Measurements from ENCODE around the gene APPL2. TPM values are rescaled to one million over a fixed set of nuclear protein-coding genes. Genes with fewer than 3 reads are reported as not detected.
A peak's percentile ranks its signal among the peaks of the same experiment; 100 is the strongest.

APPL2 gene
- polyA plus RNA-seq: 10 to 100 TPM in 2 of 3 donors, 1 to 10 TPM in 1; 9.5 to 14.1 (median 10.5) TPM

GRCh38 chr12:105235732-105236476 is at the start of gene APPL2:
Gene APPL2 (minus strand): TSS chr12:105236174. CDS start chr12:105236012, 162 bp downstream.
- DNase-seq: peak; percentile 83 to 88 (median 86)
- peak within 1 kb of the TSS; percentile 92 to 97 (median 96) for H3K27ac Mint-ChIP-seq
- H3K4me1 Mint-ChIP-seq: peaks cover 38 to 46% of the 10 kb centered on the region in 2 donors
- no peaks in the 10 kb centered on the region for H3K9me3 Mint-ChIP-seq
- H3K4me3 Mint-ChIP-seq: peak within 1 kb of the TSS; percentile 91 to 95 (median 93)
- no peaks in the 10 kb centered on the region for H3K36me3 Mint-ChIP-seq
- H3K27me3 Mint-ChIP-seq (ENCODE audit: low read depth in 3 of 3): peaks cover 6 to 17% (median 11%) of the 10 kb centered on the region in 3 donors

- Mint-ChIP-seq H3K27ac (no peak overlapping the region), H3K36me3 (peaks cover 0 to 7% (median 4%) of the 10 kb centered on the region in 3 donors), H3K4me3 (no peak overlapping the region), H3K27me3 (ENCODE audit: low read depth in 3 of 3) (peaks cover 0 to 8% (median 4%) of the 10 kb centered on the region in 3 donors), H3K4me1 (no peaks in the 10 kb centered on the region), H3K9me3 (no peaks in the 10 kb centered on the region)
- DNase-seq: no peak
These were observed 49.4 kb upstream of the APPL2 start for GRCh38 chr12:105285378-105285777.

- no peak overlapping the region for H3K27ac Mint-ChIP-seq
- peaks cover 0 to 6% of the 10 kb centered on the region in 2 donors for H3K4me1 Mint-ChIP-seq
- no peaks in the 10 kb centered on the region for H3K9me3 Mint-ChIP-seq
- H3K36me3 Mint-ChIP-seq: peaks cover 0 to 7% (median 4%) of the 10 kb centered on the region in 3 donors
- no peak overlapping the region for H3K4me3 Mint-ChIP-seq
- no peak for DNase-seq
- H3K27me3 Mint-ChIP-seq (ENCODE audit: low read depth in 3 of 3): peaks cover 0 to 10% (median 4%) of the 10 kb centered on the region in 3 donors
These were observed 45.7 kb upstream of the APPL2 start for GRCh38 chr12:105281694-105282049.

- peaks cover 0 to 7% (median 4%) of the 10 kb centered on the region in 3 donors for H3K36me3 Mint-ChIP-seq
- no peaks in the 10 kb centered on the region for H3K9me3 Mint-ChIP-seq
- H3K4me3 Mint-ChIP-seq: no peak overlapping the region
- H3K27me3 Mint-ChIP-seq (ENCODE audit: low read depth in 3 of 3): peaks cover 0 to 9% (median 4%) of the 10 kb centered on the region in 3 donors
- no peak for DNase-seq
- no peak overlapping the region for H3K27ac Mint-ChIP-seq
- peaks cover 0 to 6% of the 10 kb centered on the region in 2 donors for H3K4me1 Mint-ChIP-seq
These were observed 45.2 kb upstream of the APPL2 start for GRCh38 chr12:105280966-105281693.

- Mint-ChIP-seq H3K27me3 (ENCODE audit: low read depth in 3 of 3) (peaks cover 0 to 6% (median 4%) of the 10 kb centered on the region in 3 donors), H3K4me1 (peaks cover 0 to 6% of the 10 kb centered on the region in 2 donors), H3K27ac (no peak overlapping the region), H3K36me3 (peaks cover 0 to 7% (median 4%) of the 10 kb centered on the region in 3 donors), H3K9me3 (no peaks in the 10 kb centered on the region), H3K4me3 (no peak overlapping the region)
- DNase-seq: peak; percentile 38 to 52 (median 49)
These were observed 43.6 kb upstream of the APPL2 start for GRCh38 chr12:105279460-105280056.

- no peak for DNase-seq
- Mint-ChIP-seq H3K27ac (no peak overlapping the region), H3K27me3 (ENCODE audit: low read depth in 3 of 3) (peaks cover 0 to 2% (median under 1%) of the 10 kb centered on the region in 3 donors), H3K4me3 (no peak overlapping the region), H3K36me3 (no peaks in the 10 kb centered on the region), H3K9me3 (no peaks in the 10 kb centered on the region), H3K4me1 (peaks cover 0 to 6% of the 10 kb centered on the region in 2 donors)
These were observed 42.2 kb upstream of the APPL2 start for GRCh38 chr12:105278043-105278697.

- Mint-ChIP-seq H3K4me1 (peaks cover 0 to 6% of the 10 kb centered on the region in 2 donors), H3K9me3 (no peaks in the 10 kb centered on the region), H3K36me3 (no peaks in the 10 kb centered on the region), H3K27ac (no peak overlapping the region), H3K4me3 (no peak overlapping the region), H3K27me3 (ENCODE audit: low read depth in 3 of 3) (peaks cover 0 to 4% (median 2%) of the 10 kb centered on the region in 3 donors)
- DNase-seq: no peak
These were observed 40.2 kb upstream of the APPL2 start for GRCh38 chr12:105275997-105276733.

- Mint-ChIP-seq H3K36me3 (no peaks in the 10 kb centered on the region), H3K4me1 (peaks cover 0 to 2% of the 10 kb centered on the region in 2 donors), H3K27me3 (ENCODE audit: low read depth in 3 of 3) (peaks cover 0 to 4% (median 0%) of the 10 kb centered on the region in 3 donors), H3K27ac (no peak overlapping the region), H3K9me3 (no peaks in the 10 kb centered on the region), H3K4me3 (no peak overlapping the region)
- DNase-seq: no peak
These were observed 38.6 kb upstream of the APPL2 start for GRCh38 chr12:105274571-105274970.

- Mint-ChIP-seq H3K4me3 (no peak overlapping the region), H3K9me3 (no peaks in the 10 kb centered on the region), H3K36me3 (no peaks in the 10 kb centered on the region), H3K27ac (no peak overlapping the region), H3K4me1 (no peaks in the 10 kb centered on the region), H3K27me3 (ENCODE audit: low read depth in 3 of 3) (peaks cover 0 to 4% (median 0%) of the 10 kb centered on the region in 3 donors)
- no peak for DNase-seq
These were observed 37.6 kb upstream of the APPL2 start for GRCh38 chr12:105273601-105274000.

GRCh38 chr12:105272814-105273416 is 36.9 kb upstream of the APPL2 start:
- no peak overlapping the region for H3K4me3 Mint-ChIP-seq
- no peaks in the 10 kb centered on the region for H3K9me3 Mint-ChIP-seq
- H3K4me1 Mint-ChIP-seq: no peaks in the 10 kb centered on the region
- H3K27me3 Mint-ChIP-seq (ENCODE audit: low read depth in 3 of 3): peaks cover 0 to 4% (median 0%) of the 10 kb centered on the region in 3 donors
- no peak for DNase-seq
- H3K27ac Mint-ChIP-seq: no peak overlapping the region
- no peaks in the 10 kb centered on the region for H3K36me3 Mint-ChIP-seq

- no peak for DNase-seq
- Mint-ChIP-seq H3K4me1 (no peaks in the 10 kb centered on the region), H3K27ac (no peak overlapping the region), H3K36me3 (no peaks in the 10 kb centered on the region), H3K27me3 (ENCODE audit: low read depth in 3 of 3) (peaks cover 0 to 4% (median 0%) of the 10 kb centered on the region in 3 donors), H3K4me3 (no peak overlapping the region), H3K9me3 (no peaks in the 10 kb centered on the region)
These were observed 36.2 kb upstream of the APPL2 start for GRCh38 chr12:105272152-105272551.

- Mint-ChIP-seq H3K4me3 (no peak overlapping the region), H3K36me3 (no peaks in the 10 kb centered on the region), H3K9me3 (no peaks in the 10 kb centered on the region), H3K27me3 (ENCODE audit: low read depth in 3 of 3) (peaks cover 0 to 4% (median 0%) of the 10 kb centered on the region in 3 donors), H3K4me1 (no peaks in the 10 kb centered on the region), H3K27ac (no peak overlapping the region)
- DNase-seq: no peak
These were observed 35.4 kb upstream of the APPL2 start for GRCh38 chr12:105271364-105271763.
